Measurements from ENCODE around the gene NPC2.

NPC2 gene

DNA sequence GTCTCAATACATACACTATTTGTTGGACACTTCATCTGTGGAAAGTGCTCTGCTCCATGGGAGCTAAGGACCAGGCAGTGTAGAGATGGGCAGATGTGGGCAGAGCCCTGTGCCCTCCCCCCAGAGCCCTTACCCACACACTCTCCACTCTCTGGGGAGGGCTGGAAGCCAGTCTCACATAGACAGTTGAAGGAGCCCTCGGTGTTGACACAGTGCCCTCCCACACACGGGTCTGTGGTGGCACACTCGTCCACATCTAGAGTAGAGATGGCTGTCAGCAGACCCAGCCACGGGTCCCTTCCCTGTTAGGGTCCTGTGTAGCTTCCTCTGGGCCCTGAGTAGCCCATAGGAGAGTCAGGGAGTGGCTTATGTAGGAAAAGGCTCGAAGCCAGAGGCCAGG, 14.7 kb upstream of the NPC2 start:
- no peak for DNase-seq (ENCODE audit: low read depth)
- H3K27me3 ChIP-seq (replicated peaks; ENCODE audit: control insufficient read depth, insufficient read depth, low read length) = no peaks in the 10 kb centered on the region
- H3K4me1 ChIP-seq (ENCODE audit: control insufficient read depth, insufficient read depth, low read length) = peaks cover 27% of the 10 kb centered on the region
- H3K4me3 ChIP-seq (ENCODE audit: low read length) = no peak overlapping the region
- peaks cover 54% of the 10 kb centered on the region for H3K36me3 ChIP-seq (ENCODE audit: control insufficient read depth, insufficient read depth, low read length, severe bottlenecking)
- H3K9me3 ChIP-seq (ENCODE audit: control insufficient read depth, low read length) = no peaks in the 10 kb centered on the region
- H3K9ac ChIP-seq (ENCODE audit: low read length) = no peak overlapping the region

DNA sequence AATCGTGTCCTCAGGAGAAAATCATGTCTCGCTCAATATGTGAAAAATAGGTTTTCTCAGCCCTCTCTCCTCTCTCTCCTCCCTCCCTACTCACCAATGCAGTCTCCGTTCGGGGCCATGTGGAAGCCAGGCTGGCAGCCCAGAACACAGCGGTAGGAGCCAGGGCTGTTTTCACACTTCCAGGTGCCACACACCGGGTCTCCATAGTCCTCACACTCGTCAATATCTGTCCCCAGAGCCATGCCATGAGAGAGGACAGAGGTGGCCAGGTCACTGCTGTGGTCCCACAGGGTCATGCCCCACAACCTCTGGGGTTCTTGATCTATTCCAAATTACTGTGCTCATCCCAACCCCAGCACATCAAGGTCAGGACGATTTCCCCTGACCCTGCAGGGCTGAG, 14.0 kb upstream of the NPC2 start:
- Histone ChIP-seq H3K27me3 (replicated peaks; ENCODE audit: control insufficient read depth, insufficient read depth, low read length) (no peaks in the 10 kb centered on the region), H3K36me3 (ENCODE audit: control insufficient read depth, insufficient read depth, low read length, severe bottlenecking) (peaks cover 62% of the 10 kb centered on the region), H3K9me3 (ENCODE audit: control insufficient read depth, low read length) (no peaks in the 10 kb centered on the region), H3K9ac (ENCODE audit: low read length) (no peak overlapping the region), H3K4me1 (ENCODE audit: control insufficient read depth, insufficient read depth, low read length) (peaks cover 19% of the 10 kb centered on the region), H3K4me3 (ENCODE audit: low read length) (no peak overlapping the region)
- DNase-seq (ENCODE audit: low read depth) = no peak

- Histone ChIP-seq H3K36me3 (ENCODE audit: control insufficient read depth, insufficient read depth, low read length, severe bottlenecking) (peaks cover 65% of the 10 kb centered on the region), H3K9me3 (ENCODE audit: control insufficient read depth, low read length) (no peaks in the 10 kb centered on the region), H3K9ac (ENCODE audit: low read length) (no peak overlapping the region), H3K27me3 (replicated peaks; ENCODE audit: control insufficient read depth, insufficient read depth, low read length) (no peaks in the 10 kb centered on the region), H3K4me3 (ENCODE audit: low read length) (no peak overlapping the region), H3K4me1 (ENCODE audit: control insufficient read depth, insufficient read depth, low read length) (peaks cover 13% of the 10 kb centered on the region)
- DNase-seq (ENCODE audit: low read depth) = no peak
Observed at GRCh38 chr14:74506411-74506851, 13.3 kb upstream of the NPC2 start.

DNA sequence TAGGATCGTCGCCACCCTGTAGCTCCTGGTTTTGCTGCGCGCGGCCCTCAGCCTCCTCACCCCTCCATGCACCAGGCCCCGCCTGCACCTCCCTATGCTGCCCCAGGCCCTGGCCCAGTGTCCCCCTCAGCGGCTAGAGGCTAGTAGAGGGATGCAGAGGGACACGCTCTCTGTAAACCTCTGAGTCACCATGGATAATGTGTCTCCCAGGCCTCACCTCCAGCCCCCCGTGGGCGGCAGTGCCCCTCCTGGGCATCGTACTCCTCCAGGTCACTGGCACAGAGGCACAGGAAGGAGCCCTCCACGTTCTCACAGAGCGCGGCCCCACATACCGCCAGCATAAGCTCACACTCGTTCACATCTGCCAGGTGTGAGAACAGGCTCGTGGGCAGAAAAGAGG, 12.7 kb upstream of the NPC2 start:
- Histone ChIP-seq H3K4me3 (ENCODE audit: low read length) (no peak overlapping the region), H3K36me3 (ENCODE audit: control insufficient read depth, insufficient read depth, low read length, severe bottlenecking) (peaks cover 65% of the 10 kb centered on the region), H3K9ac (ENCODE audit: low read length) (no peak overlapping the region), H3K9me3 (ENCODE audit: control insufficient read depth, low read length) (no peaks in the 10 kb centered on the region), H3K27me3 (replicated peaks; ENCODE audit: control insufficient read depth, insufficient read depth, low read length) (no peaks in the 10 kb centered on the region), H3K4me1 (ENCODE audit: control insufficient read depth, insufficient read depth, low read length) (peaks cover 7% of the 10 kb centered on the region)
- no peak for DNase-seq (ENCODE audit: low read depth)

GRCh38 chr14:74504874-74505720, 12.0 kb upstream of the NPC2 start:
- peaks cover 70% of the 10 kb centered on the region for H3K36me3 ChIP-seq (ENCODE audit: control insufficient read depth, insufficient read depth, low read length, severe bottlenecking)

DNA sequence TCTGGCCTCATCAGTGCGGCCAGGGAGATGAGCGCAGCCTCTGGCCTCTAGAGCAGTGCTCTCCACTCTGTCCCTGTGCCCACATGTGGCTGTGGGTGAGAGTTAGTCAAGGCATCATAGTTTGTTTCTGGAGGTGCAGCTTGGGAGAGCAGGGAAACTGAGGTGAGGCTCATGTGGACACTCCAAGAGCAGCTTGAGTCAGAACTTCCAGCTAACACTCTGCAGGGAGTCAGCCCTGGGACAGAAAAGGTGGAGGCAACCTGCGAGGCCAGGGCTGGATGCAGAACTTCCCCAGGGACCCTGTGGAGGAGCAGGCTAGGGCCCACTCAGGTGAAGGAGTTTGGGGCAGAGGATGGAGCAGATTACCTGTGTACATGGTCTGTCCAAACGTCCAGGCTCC, 11.3 kb upstream of the NPC2 start:
- Histone ChIP-seq H3K4me1 (ENCODE audit: control insufficient read depth, insufficient read depth, low read length) (no peaks in the 10 kb centered on the region), H3K9ac (ENCODE audit: low read length) (no peak overlapping the region), H3K27me3 (replicated peaks; ENCODE audit: control insufficient read depth, insufficient read depth, low read length) (no peaks in the 10 kb centered on the region), H3K36me3 (ENCODE audit: control insufficient read depth, insufficient read depth, low read length, severe bottlenecking) (peaks cover 68% of the 10 kb centered on the region), H3K9me3 (ENCODE audit: control insufficient read depth, low read length) (no peaks in the 10 kb centered on the region), H3K4me3 (ENCODE audit: low read length) (no peak overlapping the region)
- DNase-seq (ENCODE audit: low read depth) = no peak

More at GRCh38 chr14:74504874-74505720, 12.0 kb upstream of the NPC2 start:
- no peak overlapping the region for H3K9ac ChIP-seq (ENCODE audit: low read length)
- DNase-seq (ENCODE audit: low read depth) = no peak
- H3K4me3 ChIP-seq (ENCODE audit: low read length) = no peak overlapping the region
- H3K9me3 ChIP-seq (ENCODE audit: control insufficient read depth, low read length) = no peaks in the 10 kb centered on the region
- no peaks in the 10 kb centered on the region for H3K4me1 ChIP-seq (ENCODE audit: control insufficient read depth, insufficient read depth, low read length)
- H3K27me3 ChIP-seq (replicated peaks; ENCODE audit: control insufficient read depth, insufficient read depth, low read length) = no peaks in the 10 kb centered on the region

DNA sequence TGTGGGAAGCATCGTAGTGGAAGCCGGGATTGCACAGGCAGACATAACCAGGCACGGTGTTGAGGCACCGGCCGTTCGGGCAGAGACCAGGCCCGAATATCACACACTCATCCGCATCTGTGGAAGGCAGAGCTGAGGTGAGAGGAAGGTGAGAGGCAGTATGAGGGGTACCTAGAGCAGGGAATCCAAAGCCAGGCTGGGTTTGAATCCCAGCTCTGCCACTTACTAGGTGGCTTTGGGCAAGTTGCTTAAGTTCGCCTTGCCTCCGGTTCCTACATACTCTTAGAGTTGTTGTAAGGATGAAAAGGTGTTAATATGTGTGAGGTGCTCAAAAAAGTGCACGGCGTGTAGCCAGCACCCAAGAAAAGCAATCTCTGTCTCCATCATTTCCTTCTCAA, 10.8 kb upstream of the NPC2 start:
- H3K36me3 ChIP-seq (ENCODE audit: control insufficient read depth, insufficient read depth, low read length, severe bottlenecking) = peaks cover 68% of the 10 kb centered on the region

DNA sequence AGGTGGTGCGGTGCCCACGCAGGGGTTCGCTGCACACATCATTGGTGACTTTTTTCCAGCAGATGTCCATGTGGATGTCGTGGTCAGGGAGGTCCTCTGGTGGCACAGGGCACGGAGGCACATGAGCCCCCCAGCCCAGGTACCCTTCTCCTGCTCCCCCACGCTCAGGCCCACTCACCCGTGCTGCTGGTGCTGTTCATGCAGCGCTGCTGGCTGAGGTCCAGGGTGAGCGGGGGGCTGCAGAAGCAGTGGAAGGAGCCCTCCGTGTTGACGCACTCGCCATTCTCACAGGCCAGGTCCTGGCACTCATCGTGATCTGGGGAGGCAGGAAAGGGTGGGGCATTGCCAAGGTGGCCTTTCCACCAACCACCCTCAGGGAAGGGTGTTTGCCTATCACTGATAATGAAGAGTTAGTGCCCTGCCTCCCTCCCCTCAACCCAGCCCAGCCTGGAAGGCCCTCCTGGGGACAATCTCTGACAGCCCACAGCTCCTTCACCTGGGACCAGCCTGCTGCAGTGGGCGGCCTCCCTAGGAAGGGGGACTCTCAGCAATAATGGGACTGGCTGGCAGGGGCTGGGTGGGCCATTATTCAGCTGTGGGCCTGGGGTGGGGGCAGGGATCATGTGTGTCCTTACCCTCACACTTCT, 10.3 kb upstream of the NPC2 start:
- Histone ChIP-seq H3K9ac (ENCODE audit: low read length) (no peak overlapping the region), H3K9me3 (ENCODE audit: control insufficient read depth, low read length) (no peaks in the 10 kb centered on the region), H3K27me3 (replicated peaks; ENCODE audit: control insufficient read depth, insufficient read depth, low read length) (no peaks in the 10 kb centered on the region), H3K36me3 (ENCODE audit: control insufficient read depth, insufficient read depth, low read length, severe bottlenecking) (peaks cover 64% of the 10 kb centered on the region), H3K4me3 (ENCODE audit: low read length) (no peak overlapping the region), H3K4me1 (ENCODE audit: control insufficient read depth, insufficient read depth, low read length) (peaks cover 5% of the 10 kb centered on the region)
- DNase-seq (ENCODE audit: low read depth) = no peak

More for the DNA sequence above, 10.8 kb upstream of the NPC2 start:
- no peaks in the 10 kb centered on the region for H3K27me3 ChIP-seq (replicated peaks; ENCODE audit: control insufficient read depth, insufficient read depth, low read length)
- H3K4me1 ChIP-seq (ENCODE audit: control insufficient read depth, insufficient read depth, low read length) = peaks cover under 1% of the 10 kb centered on the region
- H3K9ac ChIP-seq (ENCODE audit: low read length) = no peak overlapping the region
- H3K4me3 ChIP-seq (ENCODE audit: low read length) = no peak overlapping the region
- H3K9me3 ChIP-seq (ENCODE audit: control insufficient read depth, low read length) = no peaks in the 10 kb centered on the region
- DNase-seq (ENCODE audit: low read depth) = no peak

DNA sequence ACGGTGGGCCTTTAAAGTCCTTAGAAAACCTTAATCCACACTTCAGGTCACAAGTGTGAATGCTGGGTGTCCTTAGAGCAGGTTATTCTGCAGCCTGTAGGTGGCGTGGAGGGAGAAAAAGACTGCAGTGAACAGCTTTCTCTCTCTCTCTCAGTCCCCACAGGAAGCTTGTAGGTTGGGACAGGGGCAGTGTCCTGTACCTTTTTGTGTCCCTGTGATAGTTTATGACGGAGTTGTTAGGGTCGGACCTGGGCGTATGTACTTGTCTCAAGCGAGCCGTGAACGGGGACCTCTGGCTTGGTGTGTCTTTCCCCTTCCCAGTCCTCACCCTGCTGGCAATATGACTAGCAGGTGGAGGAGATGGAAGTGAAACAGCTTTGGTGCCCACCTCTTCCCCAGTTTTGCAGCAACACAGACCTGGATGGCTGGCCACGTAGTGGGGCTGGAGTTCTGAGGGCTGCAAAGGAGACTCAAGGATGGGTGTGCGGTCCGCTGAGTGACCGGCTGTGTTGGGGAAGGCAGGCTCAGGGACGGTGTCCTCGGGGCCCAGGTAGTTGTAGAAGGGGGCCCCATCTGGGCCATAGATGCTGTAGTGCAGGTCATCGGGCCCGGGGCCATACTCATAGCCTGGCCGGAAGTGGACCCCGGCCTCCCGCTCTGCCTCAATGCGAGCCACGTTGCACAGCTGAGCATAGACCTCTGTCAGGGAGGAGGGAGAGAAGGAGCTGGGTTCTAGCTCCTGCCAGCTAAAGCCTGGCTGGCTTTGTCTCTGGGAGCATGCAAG, 9.3 kb upstream of the NPC2 start:
- Histone ChIP-seq H3K36me3 (ENCODE audit: control insufficient read depth, insufficient read depth, low read length, severe bottlenecking) (peaks cover 55% of the 10 kb centered on the region), H3K27me3 (replicated peaks; ENCODE audit: control insufficient read depth, insufficient read depth, low read length) (no peaks in the 10 kb centered on the region), H3K4me3 (ENCODE audit: low read length) (no peak overlapping the region), H3K9ac (ENCODE audit: low read length) (no peak overlapping the region), H3K9me3 (ENCODE audit: control insufficient read depth, low read length) (no peaks in the 10 kb centered on the region), H3K4me1 (ENCODE audit: control insufficient read depth, insufficient read depth, low read length) (peaks cover 8% of the 10 kb centered on the region)
- peak; percentile 25 for DNase-seq (ENCODE audit: low read depth)

GRCh38 chr14:74501691-74502090, 8.6 kb upstream of the NPC2 start:
- Histone ChIP-seq H3K27me3 (replicated peaks; ENCODE audit: control insufficient read depth, insufficient read depth, low read length) (no peaks in the 10 kb centered on the region), H3K9me3 (ENCODE audit: control insufficient read depth, low read length) (no peaks in the 10 kb centered on the region), H3K9ac (ENCODE audit: low read length) (no peak overlapping the region), H3K4me1 (ENCODE audit: control insufficient read depth, insufficient read depth, low read length) (peaks cover 10% of the 10 kb centered on the region), H3K36me3 (ENCODE audit: control insufficient read depth, insufficient read depth, low read length, severe bottlenecking) (peaks cover 47% of the 10 kb centered on the region), H3K4me3 (ENCODE audit: low read length) (no peak overlapping the region)
- DNase-seq (ENCODE audit: low read depth) = no peak

- no peaks in the 10 kb centered on the region for H3K9me3 ChIP-seq (ENCODE audit: control insufficient read depth, low read length)
- H3K9ac ChIP-seq (ENCODE audit: low read length) = no peak overlapping the region
- H3K4me3 ChIP-seq (ENCODE audit: low read length) = no peak overlapping the region
- peaks cover 42% of the 10 kb centered on the region for H3K36me3 ChIP-seq (ENCODE audit: control insufficient read depth, insufficient read depth, low read length, severe bottlenecking)
- peaks cover 10% of the 10 kb centered on the region for H3K4me1 ChIP-seq (ENCODE audit: control insufficient read depth, insufficient read depth, low read length)
- no peaks in the 10 kb centered on the region for H3K27me3 ChIP-seq (replicated peaks; ENCODE audit: control insufficient read depth, insufficient read depth, low read length)
- peak; percentile 81 for DNase-seq (ENCODE audit: low read depth)
Observed at GRCh38 chr14:74501135-74501614, 8.1 kb upstream of the NPC2 start.

Data from adipocyte (in vitro differentiated cells).